Measurements from ENCODE around the gene PLEKHB2. TPM values are rescaled to one million over a fixed set of nuclear protein-coding genes. Genes with fewer than 3 reads are reported as not detected.
"Not testable (repeated sequence)": the region's sequence is repeated elsewhere in the genome, so short reads cannot be mapped to it uniquely, and the experiment has no call there.

PLEKHB2 gene
- total RNA-seq, 4 donors from 2014 or later: 40.4 to 52.9 (median 44.7) TPM

GRCh38 chr2:131143803-131144202 lies 38.7 kb downstream of the PLEKHB2 start:
- Histone ChIP-seq H3K4me3 (no peak overlapping the region), H3K27ac (replicated peaks in 1 of 4) (no peak overlapping the region), H3K27me3 (no peaks in the 10 kb centered on the region), H3K4me1 (no peaks in the 10 kb centered on the region), H3K36me3 (peaks cover 48 to 94% (median 72%) of the 10 kb centered on the region in 4 donors), H3K9me3 (no peaks in the 10 kb centered on the region)
- no peak for TF ChIP-seq POLR2A (IDR thresholded peaks at IDR 0.05; ENCODE audit: low read depth)
- TF ChIP-seq CTCF (IDR thresholded peaks at IDR 0.05): no peak
- TF ChIP-seq EP300 (IDR thresholded peaks at IDR 0.05): no peak
- no peak for TF ChIP-seq POLR2AphosphoS5 (IDR thresholded peaks at IDR 0.05)
- intact Hi-C loops (cut with DNase I): no loop called here
- DNase-seq (ENCODE audit: extremely low spot score): no peak
- 99% methylated on average over 6 of the region's 6 CpGs for WGBS

GRCh38 chr2:131145040-131145439 lies 39.9 kb downstream of the PLEKHB2 start:
- intact Hi-C loops (cut with DNase I): no loop called here
- H3K9me3 ChIP-seq: no peaks in the 10 kb centered on the region
- H3K4me1 ChIP-seq: no peaks in the 10 kb centered on the region
- H3K27ac ChIP-seq (replicated peaks in 1 of 4): no peak overlapping the region
- no peak for TF ChIP-seq EP300 (IDR thresholded peaks at IDR 0.05)
- TF ChIP-seq POLR2AphosphoS5 (IDR thresholded peaks at IDR 0.05): no peak
- no peak for TF ChIP-seq CTCF (IDR thresholded peaks at IDR 0.05)
- no peak for TF ChIP-seq POLR2A (IDR thresholded peaks at IDR 0.05; ENCODE audit: low read depth)
- no peak overlapping the region for H3K4me3 ChIP-seq
- peaks cover 48 to 94% (median 72%) of the 10 kb centered on the region in 4 donors for H3K36me3 ChIP-seq
- no peak for DNase-seq (ENCODE audit: extremely low spot score)
- WGBS: 93% methylated on average over 2 of the region's 2 CpGs
- H3K27me3 ChIP-seq: no peaks in the 10 kb centered on the region

GRCh38 chr2:131146231-131146630 lies 41.1 kb downstream of the PLEKHB2 start:
- no peaks in the 10 kb centered on the region for H3K9me3 ChIP-seq
- no peak for DNase-seq (ENCODE audit: extremely low spot score)
- no peak overlapping the region for H3K27ac ChIP-seq (replicated peaks in 1 of 4)
- H3K27me3 ChIP-seq: no peaks in the 10 kb centered on the region
- 92% methylated on average over 7 of the region's 7 CpGs for WGBS
- peaks cover 41 to 94% (median 73%) of the 10 kb centered on the region in 4 donors for H3K36me3 ChIP-seq
- no peak overlapping the region for H3K4me3 ChIP-seq
- intact Hi-C loops (cut with DNase I): no loop called here
- TF ChIP-seq EP300 (IDR thresholded peaks at IDR 0.05) (no peak), POLR2A (IDR thresholded peaks at IDR 0.05; ENCODE audit: low read depth) (no peak)
- no peaks in the 10 kb centered on the region for H3K4me1 ChIP-seq

- Histone ChIP-seq H3K4me1 (no peaks in the 10 kb centered on the region), H3K27me3 (no peaks in the 10 kb centered on the region), H3K27ac (replicated peaks in 1 of 4) (no peak overlapping the region), H3K9me3 (no peaks in the 10 kb centered on the region), H3K4me3 (no peak overlapping the region), H3K36me3 (peaks cover 38 to 94% (median 72%) of the 10 kb centered on the region in 4 donors)
- DNase-seq (ENCODE audit: extremely low spot score): no peak
- no peak for TF ChIP-seq POLR2A (IDR thresholded peaks at IDR 0.05; ENCODE audit: low read depth)
- no peak for TF ChIP-seq CTCF (IDR thresholded peaks at IDR 0.05)
- TF ChIP-seq EP300 (IDR thresholded peaks at IDR 0.05): no peak
- TF ChIP-seq POLR2AphosphoS5 (IDR thresholded peaks at IDR 0.05): no peak
- intact Hi-C loops (cut with DNase I): no loop called here
- WGBS: 88% methylated on average over 1 of the region's 1 CpG
Measured at GRCh38 chr2:131146749-131147148, 41.6 kb downstream of the PLEKHB2 start.

GRCh38 chr2:131148426-131148825 lies 43.3 kb downstream of the PLEKHB2 start:
- no peaks in the 10 kb centered on the region for H3K4me1 ChIP-seq
- H3K36me3 ChIP-seq: peaks cover 31 to 81% (median 67%) of the 10 kb centered on the region in 4 donors
- WGBS: 71% methylated on average over 3 of the region's 3 CpGs
- intact Hi-C loops (cut with DNase I): loop anchor here (2.0 kb wide), 1 partner anchor 20 kb away; no protein-coding TSS in a partner anchor
- H3K27me3 ChIP-seq: no peaks in the 10 kb centered on the region
- DNase-seq (ENCODE audit: extremely low spot score): no peak
- H3K4me3 ChIP-seq: no peak overlapping the region
- H3K27ac ChIP-seq (replicated peaks in 1 of 4): no peak overlapping the region
- no peaks in the 10 kb centered on the region for H3K9me3 ChIP-seq
- TF ChIP-seq POLR2AphosphoS5 (IDR thresholded peaks at IDR 0.05): no peak
- no peak for TF ChIP-seq EP300 (IDR thresholded peaks at IDR 0.05)
- TF ChIP-seq POLR2A (IDR thresholded peaks at IDR 0.05; ENCODE audit: low read depth): no peak
- no peak for TF ChIP-seq CTCF (IDR thresholded peaks at IDR 0.05)

- WGBS: 97% methylated on average over 9 of the region's 9 CpGs
- intact Hi-C loops (cut with DNase I): loop anchor here (10.0 kb wide), 1 partner anchor 525 kb away; no protein-coding TSS in a partner anchor
- DNase-seq (ENCODE audit: extremely low spot score); H3K27me3 ChIP-seq; H3K4me3 ChIP-seq; H3K27ac ChIP-seq (replicated peaks in 1 of 4); H3K4me1 ChIP-seq; H3K9me3 ChIP-seq: not testable (repeated sequence)
- peaks cover 25 to 64% (median 52%) of the 10 kb centered on the region in 4 donors for H3K36me3 ChIP-seq
Measured at GRCh38 chr2:131150109-131150508, 45.0 kb downstream of the PLEKHB2 start.

All from esophagus muscularis mucosa (tissue), 4 donors.